Amygdala (tissue), 56 donors: ENCODE data around the gene MTHFD1.

Experiments
- DNase-seq, 56 donors: peaks; one replicate each; lab custom pipeline; 2025; lab: John Stamatoyannopoulos, UW

The MTHFD1 gene

DNA sequence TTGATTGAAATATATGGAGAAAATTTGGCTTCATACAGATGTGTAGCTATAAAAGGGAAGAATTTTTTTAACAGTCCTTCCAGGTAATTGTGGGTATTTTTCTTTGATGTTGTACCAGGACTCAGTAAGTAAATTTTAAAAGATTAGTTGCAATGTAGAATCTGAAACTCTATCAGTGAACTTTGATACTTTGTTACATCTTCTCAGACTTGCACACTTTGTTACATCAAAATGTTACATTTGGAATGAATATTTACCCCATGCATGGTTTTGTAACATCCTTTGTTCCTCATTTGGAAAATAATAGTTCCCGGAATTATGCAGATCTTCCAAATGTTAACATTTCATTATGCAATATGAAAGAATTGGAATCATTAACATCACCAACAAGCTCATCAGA lies 13.8 kb downstream of the MTHFD1 start:
- no peak for DNase-seq

DNA sequence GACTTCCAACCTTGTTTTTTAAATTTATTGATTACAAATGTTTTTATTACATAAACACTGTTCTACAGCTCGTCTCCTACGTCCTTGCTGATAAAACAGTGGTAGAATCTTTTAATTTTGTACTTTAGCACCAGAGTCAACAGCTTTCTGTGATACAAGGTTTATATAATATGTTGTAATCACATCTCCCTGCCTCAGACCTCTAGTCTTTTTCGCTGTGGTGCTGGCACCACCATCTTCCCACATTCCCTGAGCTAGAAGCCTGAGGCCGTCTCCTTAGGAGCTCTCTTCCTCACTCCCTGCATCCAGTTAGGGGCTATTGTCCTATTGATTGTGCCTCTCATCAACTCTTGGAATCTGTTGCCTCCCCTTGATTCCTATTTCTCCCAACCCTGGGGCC lies 17.1 kb downstream of the MTHFD1 start:
- DNase-seq = no peak

DNA sequence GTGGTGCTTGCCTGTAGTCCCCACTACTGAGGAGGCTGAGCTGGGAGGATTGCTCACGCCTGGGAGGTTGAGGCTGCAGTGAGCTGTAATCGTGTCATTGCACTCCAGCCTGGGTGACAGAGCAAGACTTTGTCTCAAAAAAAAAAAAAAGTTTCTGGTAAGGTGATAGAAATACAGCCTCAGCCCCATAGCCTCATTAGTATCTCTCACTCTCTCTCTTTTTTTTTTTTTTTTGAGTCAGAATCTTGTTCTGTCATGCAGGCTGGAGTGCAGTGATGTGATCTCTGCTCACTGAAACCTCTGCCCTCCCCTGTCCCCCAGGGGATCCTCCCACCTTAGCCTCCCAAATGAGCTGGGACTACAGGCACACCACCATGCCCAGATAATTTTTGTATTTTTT lies 19.2 kb downstream of the MTHFD1 start:
- DNase-seq = no peak

DNA sequence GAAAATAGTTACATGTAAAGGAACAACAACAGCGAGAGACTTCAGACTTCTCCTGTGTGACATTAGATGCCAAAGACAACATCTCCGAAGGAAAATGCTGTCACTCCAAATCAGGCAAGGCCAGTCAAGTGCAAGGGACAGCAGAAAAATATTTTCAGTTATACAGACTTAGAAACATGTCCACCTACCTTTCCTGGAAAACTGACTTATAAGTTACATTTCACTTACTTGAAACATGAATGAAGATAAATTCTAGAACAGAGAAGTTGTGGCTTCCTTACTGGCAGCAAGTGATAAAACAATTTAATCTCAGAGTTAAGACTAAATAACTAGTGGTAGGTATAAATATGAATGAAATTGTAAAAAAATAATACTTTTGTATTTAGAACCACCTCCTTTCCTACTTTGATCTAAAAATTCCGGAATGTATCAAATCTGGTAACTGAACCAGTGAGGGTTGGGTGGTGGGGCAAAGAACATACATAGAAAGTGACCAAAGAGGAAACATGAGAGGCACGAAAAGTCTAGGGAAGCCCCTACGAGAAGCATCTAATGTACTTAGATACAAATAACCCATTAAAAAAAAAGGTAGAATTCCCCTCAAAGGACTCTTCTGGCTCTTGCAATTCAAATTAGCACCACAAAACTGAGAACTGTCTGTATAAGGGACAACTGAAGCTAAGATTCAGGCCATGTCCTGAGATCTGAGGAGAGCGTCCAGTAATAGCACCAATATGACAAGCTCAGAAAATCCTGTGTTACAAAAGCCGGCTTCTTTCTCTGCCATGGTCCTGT lies 21.2 kb downstream of the MTHFD1 start:
- DNase-seq = no peak

DNA sequence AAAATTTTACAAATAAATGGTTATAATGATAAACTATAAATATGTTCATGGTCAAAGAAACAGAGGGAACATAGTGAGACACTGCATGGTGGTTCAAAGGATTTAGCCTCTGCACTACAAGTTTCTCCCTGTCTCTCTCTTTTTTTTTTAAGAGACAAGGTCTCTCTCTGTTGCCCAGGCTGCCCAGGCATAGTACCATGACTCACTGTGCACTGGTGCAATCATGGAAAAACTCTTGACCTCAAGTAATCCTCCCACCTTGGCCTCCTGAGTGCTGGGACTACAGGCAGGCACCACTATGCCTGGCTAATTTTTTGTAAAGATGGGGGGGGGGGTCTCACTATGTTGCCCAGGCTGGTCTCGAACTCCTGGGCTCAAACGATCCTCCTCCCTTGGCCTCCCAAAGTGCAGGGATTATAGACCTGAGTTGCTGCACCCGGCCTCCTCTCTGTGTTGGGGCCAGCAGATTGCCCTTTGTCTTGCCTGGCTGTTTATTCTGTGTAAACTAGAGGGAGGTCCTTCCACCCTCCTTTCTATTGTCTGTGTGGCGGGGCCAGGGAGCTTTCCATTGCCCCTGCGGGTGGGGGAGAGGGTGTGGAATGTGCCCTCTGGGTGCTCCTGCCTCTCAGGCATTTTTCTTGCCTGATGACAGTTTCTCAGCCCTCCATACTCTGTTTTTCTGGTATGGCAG lies 22.1 kb downstream of the MTHFD1 start:
- no peak for DNase-seq

DNA sequence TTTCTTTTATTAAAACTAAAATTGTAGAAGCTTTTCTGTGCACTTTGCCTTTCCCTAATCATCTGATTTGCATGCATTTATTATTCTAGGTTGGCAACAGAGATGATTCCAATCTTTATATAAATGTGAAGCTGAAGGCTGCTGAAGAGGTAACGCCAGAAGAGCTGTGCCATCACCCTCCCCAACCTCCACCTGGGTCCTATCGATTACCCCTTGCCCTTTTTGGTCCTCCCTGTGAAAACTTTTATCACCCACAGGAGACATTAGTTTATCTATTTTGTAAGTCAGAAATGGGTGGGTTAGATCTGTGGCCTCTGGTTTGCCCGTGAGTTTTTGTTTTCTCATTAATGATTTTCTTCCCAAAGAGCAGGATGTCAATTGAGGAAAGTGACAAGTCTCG lies 22.8 kb downstream of the MTHFD1 start:
- DNase-seq = no peak

DNA sequence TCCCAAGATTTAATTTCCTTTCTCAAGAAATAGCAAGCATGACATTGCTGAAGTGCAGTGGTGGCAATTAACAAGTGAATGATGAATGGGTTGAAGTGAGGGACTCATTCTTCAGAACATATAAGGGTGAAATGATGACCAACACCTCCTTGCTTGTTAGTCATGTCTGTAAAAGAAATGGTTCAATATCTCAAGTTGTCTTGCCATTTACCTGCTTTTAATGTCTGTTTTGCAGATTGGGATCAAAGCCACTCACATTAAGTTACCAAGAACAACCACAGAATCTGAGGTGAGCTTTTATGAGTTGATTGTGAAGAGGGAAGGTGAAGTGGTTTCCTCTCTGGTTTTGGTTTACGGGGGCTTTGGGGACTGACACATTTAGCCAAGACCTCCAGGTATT lies 24.1 kb downstream of the MTHFD1 start:
- DNase-seq = no peak

DNA sequence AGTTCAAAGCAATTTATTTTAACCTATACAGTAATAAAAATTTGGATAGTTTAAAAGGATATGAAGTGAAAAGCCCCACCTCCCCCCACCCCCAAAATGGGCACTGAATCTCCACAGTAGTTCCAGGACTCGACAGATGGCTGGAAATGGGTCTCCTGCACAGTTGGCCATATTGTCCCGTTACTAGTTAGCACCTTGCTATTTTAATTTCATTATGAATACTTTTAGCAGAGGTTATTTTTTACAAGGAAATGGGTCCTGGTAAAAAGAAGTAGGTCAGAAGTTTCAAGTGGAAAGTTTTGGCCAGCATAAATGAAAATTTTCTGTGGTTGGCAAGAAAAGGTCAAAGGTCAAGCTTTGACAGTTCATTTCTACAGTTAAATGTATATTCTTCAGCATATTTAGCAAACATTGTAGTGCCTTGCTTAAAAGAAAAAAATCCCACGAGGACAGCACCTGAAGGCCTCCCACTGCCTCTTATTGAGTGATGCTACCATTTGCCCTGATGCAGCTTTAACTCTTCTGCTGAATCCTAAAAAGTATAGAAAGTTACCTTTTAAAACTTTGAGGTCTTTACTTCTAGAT lies 28.3 kb downstream of the MTHFD1 start:
- DNase-seq = no peak

DNA sequence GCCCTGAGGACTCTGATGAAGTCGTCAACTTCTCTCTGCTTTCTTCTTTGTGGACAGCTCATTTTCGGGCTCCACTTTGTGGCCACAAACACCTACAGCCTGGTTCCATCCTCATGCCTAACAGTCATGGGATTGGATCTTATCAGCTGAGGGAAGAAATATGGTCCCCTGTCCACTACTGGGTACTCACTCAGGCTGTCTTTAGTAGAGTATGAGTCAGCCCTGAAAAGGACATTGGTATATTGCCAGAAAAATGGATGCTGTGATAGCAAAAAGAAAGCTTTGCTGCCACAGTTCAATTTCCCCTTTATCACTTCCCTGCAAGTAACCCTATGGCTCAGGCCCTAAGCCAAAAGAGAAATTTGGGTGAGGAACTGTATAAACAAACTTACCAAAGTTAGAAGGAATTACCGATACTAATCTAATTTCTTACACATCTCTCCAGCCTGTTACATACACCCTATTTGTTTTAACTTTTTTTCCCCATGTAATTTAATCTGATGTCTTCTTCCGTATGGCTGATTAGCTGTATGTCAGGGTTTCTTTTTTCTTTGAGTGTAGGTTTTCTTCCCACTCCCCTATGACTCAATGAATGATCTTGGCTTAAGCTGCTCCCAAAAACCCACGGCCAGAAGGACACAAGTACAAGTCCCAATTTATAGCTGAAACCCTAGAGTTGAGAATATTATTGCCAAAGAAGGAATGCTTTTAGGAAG lies 29.1 kb downstream of the MTHFD1 start:
- DNase-seq = no peak

DNA sequence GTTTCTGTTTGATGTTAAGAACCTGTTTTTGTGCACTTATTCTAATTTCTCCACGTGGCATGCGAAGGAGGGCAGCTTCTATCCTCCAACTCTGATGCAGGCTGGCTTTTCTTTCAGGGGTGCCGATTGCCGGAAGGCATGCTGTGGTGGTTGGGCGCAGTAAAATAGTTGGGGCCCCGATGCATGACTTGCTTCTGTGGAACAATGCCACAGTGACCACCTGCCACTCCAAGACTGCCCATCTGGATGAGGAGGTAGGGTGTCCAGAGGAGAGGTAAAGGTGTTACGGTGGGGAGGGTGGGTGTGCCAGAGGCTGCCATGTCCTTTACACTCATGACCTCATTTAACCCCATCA lies 29.6 kb downstream of the MTHFD1 start:
- DNase-seq = no peak

DNA sequence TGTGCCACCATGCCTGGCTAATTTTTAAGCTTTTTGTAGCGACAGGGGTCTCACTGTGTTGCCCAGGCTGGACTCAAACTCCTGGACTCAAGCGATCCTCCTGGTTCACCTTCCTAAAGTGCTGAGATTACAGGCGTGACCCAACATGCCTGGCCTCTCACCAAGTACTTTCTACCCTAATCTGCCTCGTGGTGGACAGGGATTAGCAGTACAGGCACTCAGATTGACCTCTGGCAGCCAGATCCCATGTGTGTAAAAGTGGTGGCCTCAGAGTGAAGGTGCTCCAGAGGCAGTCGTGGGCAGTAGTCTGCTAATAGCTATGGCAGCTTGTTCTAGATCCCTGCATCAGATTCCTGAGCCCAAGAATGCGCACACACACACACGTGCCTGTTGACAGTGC lies 30.9 kb downstream of the MTHFD1 start:
- no peak for DNase-seq

DNA sequence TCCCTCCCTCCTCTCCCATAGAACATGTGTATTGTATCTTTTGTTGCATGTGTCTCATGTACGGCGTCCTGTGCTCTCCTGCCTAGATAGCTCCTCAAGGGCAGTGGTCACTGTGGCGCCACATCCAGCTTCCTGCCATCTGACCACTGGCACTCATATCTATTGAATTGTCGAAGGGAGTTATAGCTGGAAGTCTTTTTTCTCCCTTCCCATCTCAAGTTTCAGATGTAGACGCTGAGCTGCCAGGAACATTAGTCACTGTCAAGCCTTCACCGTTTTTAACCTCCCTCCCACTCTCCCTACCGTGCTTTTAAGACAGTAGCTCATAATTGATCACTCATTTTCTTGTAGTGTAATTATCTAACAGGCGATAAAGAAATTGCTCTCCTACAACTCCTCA lies 33.0 kb downstream of the MTHFD1 start:
- DNase-seq = peak in 6 of 56 donors; percentile 5 to 48 (median 26)

DNA sequence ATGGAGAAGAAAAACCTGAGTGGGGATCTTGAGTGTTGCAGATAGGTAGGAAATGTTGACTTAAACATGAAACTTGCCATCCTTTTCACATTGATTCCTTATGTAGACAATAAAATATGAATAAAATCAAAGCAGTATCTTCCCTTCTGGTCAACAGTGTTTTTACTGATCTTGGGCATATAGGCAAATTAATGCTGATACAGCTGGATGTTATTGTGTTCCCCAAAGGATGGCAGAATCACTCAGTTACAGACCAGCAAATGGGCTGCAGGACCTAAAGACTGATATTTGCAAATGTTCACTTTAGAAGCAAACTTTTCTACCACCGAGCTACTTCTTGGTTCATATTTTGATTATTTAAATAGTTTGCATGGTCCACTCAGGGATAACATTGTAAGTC lies 33.9 kb downstream of the MTHFD1 start:
- DNase-seq = no peak

DNA sequence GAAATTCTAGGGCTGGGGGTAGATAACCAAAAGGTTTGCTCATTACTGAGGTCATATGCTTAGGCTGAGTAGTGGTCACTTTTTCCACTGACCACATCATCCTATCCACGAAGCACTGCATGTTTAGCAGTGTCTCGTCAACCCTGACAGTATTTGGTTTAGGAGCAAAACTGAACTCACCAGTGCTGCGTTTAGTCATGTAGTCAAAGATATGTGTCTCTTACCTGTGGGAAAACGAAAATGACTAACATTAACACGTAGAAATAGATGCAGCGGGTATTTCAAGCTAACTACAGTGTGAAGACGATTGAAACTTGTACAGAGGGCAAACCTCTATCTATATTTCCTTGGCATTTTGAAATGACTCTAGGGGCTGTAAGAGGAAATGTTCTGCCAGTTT lies 34.6 kb downstream of the MTHFD1 start:
- DNase-seq = no peak

DNA sequence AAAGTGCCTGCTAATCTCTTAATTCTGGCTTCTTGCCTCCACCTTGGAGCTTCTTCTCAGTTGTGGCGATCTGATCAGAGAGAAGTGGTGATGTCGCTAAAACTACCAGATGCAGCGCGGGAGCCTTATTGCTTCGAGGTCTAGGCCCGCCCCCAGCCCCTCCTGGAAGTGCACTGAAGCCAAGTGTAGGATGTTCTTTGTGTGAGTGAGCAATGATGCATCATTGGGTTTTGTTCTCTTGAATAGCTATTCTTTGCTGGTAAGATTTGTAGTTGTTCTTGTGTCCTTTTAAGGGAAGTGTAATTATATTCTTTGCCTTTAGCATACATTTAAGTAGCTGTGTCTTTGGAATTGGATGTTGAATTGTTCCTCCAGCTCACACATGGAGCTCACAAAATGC lies 35.8 kb downstream of the MTHFD1 start:
- DNase-seq = peak in 18 of 56 donors; percentile 4 to 45 (median 19)

DNA sequence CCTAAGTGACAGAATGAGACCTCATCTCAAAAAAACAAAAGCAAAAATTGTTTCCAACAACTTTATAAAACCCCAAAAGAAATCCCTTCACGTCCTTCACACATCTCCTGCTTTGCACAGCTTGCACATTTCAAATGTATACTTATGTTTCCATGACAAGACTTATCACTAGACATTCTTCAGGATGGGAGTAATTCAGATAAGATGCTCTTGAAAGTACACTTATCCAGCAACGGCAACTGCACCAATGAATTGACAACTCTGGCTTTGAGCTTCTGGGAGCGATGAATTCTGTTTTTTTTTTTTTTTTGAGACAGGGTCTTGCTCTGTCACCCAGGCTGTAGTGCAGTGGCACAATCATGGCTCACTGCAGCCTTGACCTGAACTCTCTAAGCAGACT lies 46.4 kb downstream of the MTHFD1 start:
- DNase-seq = no peak

DNA sequence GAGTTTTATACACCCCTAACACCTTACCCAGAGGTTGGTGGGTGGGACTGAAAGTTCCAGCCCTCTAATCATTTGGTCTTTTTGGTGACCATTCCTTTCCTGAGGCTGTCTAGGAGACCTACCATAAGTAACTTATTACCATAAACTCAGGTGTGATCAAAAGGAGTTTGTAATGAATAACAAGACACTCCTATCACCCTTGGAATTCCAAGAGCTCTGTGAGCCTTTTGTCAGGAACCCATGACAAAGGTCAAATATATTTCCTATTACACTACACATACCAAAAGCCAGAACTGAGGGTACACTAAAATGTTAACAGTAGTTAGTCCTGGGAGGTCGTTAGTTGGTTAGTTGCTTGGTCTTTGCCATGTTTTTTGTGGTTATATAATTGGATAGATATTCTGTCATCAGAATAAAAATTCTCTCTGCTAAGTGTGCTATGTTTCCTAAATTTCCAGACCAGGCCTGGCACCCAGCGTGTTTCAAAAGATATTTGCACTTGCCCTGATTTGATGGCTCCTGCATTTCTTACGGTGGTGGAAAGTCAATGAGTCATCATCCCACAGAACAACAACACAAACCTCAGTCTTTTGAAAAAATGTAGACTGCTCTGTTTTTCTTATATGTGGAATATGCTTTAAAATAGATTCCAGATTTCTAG lies 50.2 kb downstream of the MTHFD1 start:
- DNase-seq = peak in 1 of 56 donors; percentile 4

DNA sequence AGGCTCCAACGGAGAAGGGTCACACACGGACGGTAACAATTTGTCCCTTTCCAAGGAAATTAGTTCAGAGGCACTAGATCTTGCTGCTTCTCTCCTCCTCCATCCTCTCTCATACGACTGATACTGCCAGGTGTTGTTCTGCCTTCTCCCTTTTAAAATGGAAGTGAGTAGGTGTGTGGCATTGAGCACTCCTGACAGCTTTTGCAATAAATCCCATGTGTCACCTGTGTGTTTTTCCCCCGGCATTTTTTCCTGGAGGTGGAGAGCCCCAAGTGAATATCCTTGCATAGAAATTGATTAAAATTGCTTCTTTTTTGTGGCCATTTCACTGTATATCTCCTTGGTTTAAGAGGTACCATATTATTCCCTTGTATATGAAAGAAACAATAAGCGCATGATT lies 51.0 kb downstream of the MTHFD1 start:
- DNase-seq = peak in 4 of 56 donors; percentile 8 to 28 (median 20)

DNA sequence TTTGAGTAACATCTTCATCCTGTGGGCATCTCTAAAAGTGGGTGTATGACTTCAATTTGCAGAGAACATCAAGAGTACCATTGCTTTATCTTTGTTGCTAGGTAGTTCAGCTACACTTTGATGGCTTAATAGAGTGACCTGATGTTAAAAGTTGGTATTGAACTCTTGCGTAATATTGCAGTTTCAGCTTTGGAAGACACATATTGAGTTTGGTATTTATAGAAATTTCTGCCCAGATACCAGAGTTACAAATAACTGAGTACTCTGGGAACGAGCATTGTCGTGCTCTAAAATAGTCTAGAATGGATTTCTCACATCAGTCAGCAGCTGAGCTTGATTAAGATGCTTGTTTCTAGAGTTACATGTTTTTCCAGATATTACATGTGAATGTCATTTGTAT lies 52.3 kb downstream of the MTHFD1 start:
- DNase-seq = no peak

DNA sequence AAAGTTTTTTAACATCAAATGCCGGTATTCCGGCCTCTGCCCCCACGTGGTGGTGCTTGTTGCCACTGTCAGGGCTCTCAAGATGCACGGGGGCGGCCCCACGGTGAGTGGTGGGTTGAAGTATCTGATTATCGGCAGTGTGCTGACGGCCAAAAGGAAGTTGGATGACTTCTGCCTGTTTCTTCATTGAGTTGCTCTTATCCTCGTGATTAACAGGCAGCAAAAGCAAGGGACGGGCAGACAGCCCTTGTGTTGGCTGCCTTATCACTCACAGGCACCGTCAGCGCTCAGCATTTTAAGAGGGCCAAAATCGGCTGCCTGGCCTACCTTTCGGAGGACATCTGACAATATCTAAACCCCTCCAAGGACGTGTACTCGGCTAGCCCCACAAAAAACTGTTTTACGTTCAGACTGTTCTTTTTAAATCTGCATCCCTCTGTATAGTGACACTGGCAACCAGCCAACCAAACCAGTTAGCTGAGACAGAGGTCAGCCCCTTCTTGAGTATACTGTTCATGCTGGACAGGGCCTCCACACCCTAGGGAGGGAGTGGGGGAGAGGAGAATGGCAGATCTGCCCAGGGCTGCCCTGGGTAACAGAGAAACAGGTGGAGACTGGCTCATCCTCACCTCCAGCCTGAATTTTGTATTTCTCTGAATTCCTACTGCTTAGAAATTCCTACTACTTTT lies 54.3 kb downstream of the MTHFD1 start:
- DNase-seq = no peak
